Vagina (tissue), 2 donors: ENCODE results near the gene GPC5. TPM values are rescaled to one million over a fixed set of nuclear protein-coding genes. Genes with fewer than 3 reads are reported as not detected.
"Not testable (repeated sequence)": the region's sequence is repeated elsewhere in the genome, so short reads cannot be mapped to it uniquely, and the experiment has no call there.

Experiments used
- DNase-seq, 2 donors: peaks; one replicate each; pipeline ENCODE4 v3.0.0-alpha.2; 2017; ENCODE audit errors: extremely low spot score in 2 of 2
- H3K27ac ChIP-seq: fragments of 200-600 bp; sonication (generic); one replicate; pipeline ENCODE4 v1.5.1; 2019
- H3K27me3 ChIP-seq: fragments of 200-600 bp; sonication (generic); one replicate; pipeline ENCODE4 v1.5.1; 2019
- H3K36me3 ChIP-seq, 2 donors: fragments of 200-600 bp; sonication (generic); one replicate each; pipeline ENCODE4 v1.5.1; 2017 to 2019
- H3K4me1 ChIP-seq: fragments of 200-600 bp; sonication (generic); one replicate; pipeline ENCODE4 v1.5.1; 2019
- H3K4me3 ChIP-seq, 2 donors: fragments of 200-600 bp; sonication (generic); 1 replicate in 1 of 2; 2 replicates in 1 of 2; pipeline ENCODE4 v1.5.1; 2016 to 2019
- H3K9me3 ChIP-seq: fragments of 200-600 bp; sonication (generic); one replicate; pipeline ENCODE4 v1.5.1; 2019
- POLR2A ChIP-seq, 2 donors: fragments of 450-650 bp; IDR thresholded peaks; one replicate each; pipeline ENCODE4 v1.6.1; 2017; ENCODE audit warnings: antibody characterized with exemption in 2 of 2, mild to moderate bottlenecking in 2 of 2, moderate library complexity in 2 of 2
- POLR2AphosphoS5 ChIP-seq, 2 donors: sonication (generic); formaldehyde crosslinking; IDR thresholded peaks; one replicate each; pipeline ENCODE4 v1.9.0; 2017; ENCODE audit warnings: antibody characterized with exemption in 2 of 2, mild to moderate bottlenecking in 2 of 2, low read depth in 1 of 2; ENCODE audit not compliant: insufficient read depth in 1 of 2
- intact Hi-C: fragments of 100-400 bp; cut with DNase I; formaldehyde crosslinking; loops from one replicate; pipeline ENCODE4 v1.15.1; 2023
- total RNA-seq: library from RNA; depleted of rRNA; stranded (reverse); fragments of >200 nt; gene quantifications from one replicate; pipeline ENCODE4 v1.2.3, GENCODE V29; 2016
- TF ChIP-seq, protein P1 (sequence below), 3 experiments: fragments of 450-650 bp in 2 of 3; fragments of 200-600 bp in 1 of 3; sonication (generic) in 1 of 3; IDR thresholded peaks; one replicate each; pipeline ENCODE4 v1.5.1; 2017 to 2019; ENCODE audit warnings: antibody characterized with exemption in 3 of 3, mild to moderate bottlenecking in 2 of 3, moderate library complexity in 2 of 3

Gene GPC5
- total RNA-seq, 1 donor from 2014 or later = 1.7 TPM

- intact Hi-C loops = no loop called here
- H3K4me1 ChIP-seq = no peaks in the 10 kb centered on the region
- DNase-seq = no peak
These were observed 861.9 kb downstream of the GPC5 start for GRCh38 chr13:92260363-92260762.

DNA sequence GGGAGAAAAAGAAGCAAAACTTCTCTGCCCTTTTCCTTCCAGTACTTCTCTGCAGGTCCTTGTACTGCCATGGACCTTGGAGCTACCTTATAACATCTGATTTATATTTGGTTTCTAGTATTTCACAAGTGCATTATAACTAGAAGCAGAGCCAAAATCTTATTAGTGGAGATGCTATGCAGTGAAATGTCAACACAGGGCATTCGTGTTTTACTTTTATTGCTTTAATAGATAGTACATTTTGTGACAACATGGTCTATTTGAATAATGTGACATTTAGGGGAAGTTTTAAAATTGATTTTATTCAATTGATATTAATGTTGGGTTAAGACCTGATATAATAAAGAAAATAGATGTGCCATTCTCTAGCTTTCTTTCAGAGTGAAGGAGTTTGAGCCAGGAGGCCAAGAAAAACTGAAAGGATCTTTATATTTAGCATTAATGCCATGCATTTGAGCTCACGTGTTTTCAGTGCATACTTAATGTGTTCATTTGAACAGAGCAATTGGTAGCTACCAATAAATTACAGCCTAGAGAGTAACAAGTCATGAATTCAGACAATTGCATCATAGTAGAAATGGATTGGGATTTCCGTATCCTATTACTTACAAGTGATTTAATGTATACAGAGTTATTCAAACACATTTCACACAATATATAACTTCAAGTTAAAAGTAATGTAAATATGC is 863.8 kb downstream of the GPC5 start:
- intact Hi-C loops = no loop called here
- TF ChIP-seq, protein P1, sequence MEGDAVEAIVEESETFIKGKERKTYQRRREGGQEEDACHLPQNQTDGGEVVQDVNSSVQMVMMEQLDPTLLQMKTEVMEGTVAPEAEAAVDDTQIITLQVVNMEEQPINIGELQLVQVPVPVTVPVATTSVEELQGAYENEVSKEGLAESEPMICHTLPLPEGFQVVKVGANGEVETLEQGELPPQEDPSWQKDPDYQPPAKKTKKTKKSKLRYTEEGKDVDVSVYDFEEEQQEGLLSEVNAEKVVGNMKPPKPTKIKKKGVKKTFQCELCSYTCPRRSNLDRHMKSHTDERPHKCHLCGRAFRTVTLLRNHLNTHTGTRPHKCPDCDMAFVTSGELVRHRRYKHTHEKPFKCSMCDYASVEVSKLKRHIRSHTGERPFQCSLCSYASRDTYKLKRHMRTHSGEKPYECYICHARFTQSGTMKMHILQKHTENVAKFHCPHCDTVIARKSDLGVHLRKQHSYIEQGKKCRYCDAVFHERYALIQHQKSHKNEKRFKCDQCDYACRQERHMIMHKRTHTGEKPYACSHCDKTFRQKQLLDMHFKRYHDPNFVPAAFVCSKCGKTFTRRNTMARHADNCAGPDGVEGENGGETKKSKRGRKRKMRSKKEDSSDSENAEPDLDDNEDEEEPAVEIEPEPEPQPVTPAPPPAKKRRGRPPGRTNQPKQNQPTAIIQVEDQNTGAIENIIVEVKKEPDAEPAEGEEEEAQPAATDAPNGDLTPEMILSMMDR (IDR thresholded peaks at IDR 0.05) = no peak
- no peak for TF ChIP-seq POLR2A (IDR thresholded peaks at IDR 0.05)
- TF ChIP-seq POLR2AphosphoS5 (IDR thresholded peaks at IDR 0.05; ENCODE audit: insufficient read depth in 1 of 2, low read depth in 1 of 2) = no peak
- H3K27me3 ChIP-seq = no peaks in the 10 kb centered on the region
- H3K36me3 ChIP-seq = no peaks in the 10 kb centered on the region
- H3K4me1 ChIP-seq = no peaks in the 10 kb centered on the region
- H3K4me3 ChIP-seq = no peak overlapping the region
- no peak overlapping the region for H3K27ac ChIP-seq
- DNase-seq = no peak
- H3K9me3 ChIP-seq = no peaks in the 10 kb centered on the region

More at GRCh38 chr13:92260363-92260762, 861.9 kb downstream of the GPC5 start:
- TF ChIP-seq POLR2A (IDR thresholded peaks at IDR 0.05) (no peak), POLR2AphosphoS5 (IDR thresholded peaks at IDR 0.05; ENCODE audit: insufficient read depth in 1 of 2, low read depth in 1 of 2) (no peak)
- TF ChIP-seq, protein P1 (IDR thresholded peaks at IDR 0.05) = no peak
- H3K36me3 ChIP-seq = no peaks in the 10 kb centered on the region
- H3K9me3 ChIP-seq = no peaks in the 10 kb centered on the region
- H3K27me3 ChIP-seq = no peaks in the 10 kb centered on the region
- no peak overlapping the region for H3K27ac ChIP-seq
- no peak overlapping the region for H3K4me3 ChIP-seq

DNA sequence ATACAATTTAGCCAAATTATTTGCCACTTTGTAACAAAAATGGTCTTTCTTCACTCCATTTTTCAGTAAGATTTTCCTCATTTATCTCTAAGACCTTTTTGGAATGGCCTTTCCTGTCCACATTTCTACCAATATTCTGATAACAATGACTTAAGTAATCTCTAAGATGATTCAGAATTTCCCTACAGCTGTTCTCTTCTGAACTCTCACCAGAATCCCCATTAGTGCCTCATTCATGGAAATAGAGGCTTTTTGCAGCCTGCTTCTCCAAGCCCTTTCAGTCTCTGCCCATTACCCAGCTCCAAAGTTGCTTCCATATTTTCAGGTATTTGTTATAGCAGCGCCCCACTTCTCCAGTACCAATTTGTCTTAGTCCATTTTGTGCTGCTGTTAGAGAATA is 867.0 kb downstream of the GPC5 start:
- H3K9me3 ChIP-seq = no peaks in the 10 kb centered on the region
- no peaks in the 10 kb centered on the region for H3K36me3 ChIP-seq
- TF ChIP-seq POLR2A (IDR thresholded peaks at IDR 0.05) = no peak
- TF ChIP-seq, protein P1 (IDR thresholded peaks at IDR 0.05) = no peak
- no peak for TF ChIP-seq POLR2AphosphoS5 (IDR thresholded peaks at IDR 0.05; ENCODE audit: insufficient read depth in 1 of 2, low read depth in 1 of 2)
- H3K4me1 ChIP-seq = no peaks in the 10 kb centered on the region
- no peak overlapping the region for H3K4me3 ChIP-seq
- intact Hi-C loops = no loop called here
- no peak for DNase-seq
- H3K27me3 ChIP-seq = no peaks in the 10 kb centered on the region
- H3K27ac ChIP-seq = no peak overlapping the region

DNA sequence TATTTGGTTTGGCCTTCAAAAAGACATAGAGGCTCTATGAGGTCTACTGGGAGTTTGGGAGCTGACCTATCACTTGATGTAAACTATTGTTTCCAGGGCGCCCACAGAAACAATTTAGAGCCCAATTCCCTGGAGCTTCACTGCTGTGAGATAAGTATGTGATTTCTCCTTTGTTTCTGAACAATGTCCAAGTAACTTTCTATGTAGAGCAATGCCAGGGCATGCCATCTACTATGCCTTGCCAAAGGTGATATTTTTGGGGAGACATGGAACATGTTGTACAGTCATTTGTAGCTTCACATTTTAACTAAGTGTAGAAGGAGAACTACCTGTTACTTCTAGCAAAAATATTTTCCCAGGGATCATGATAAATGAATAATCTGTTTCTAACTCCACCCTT is 872.6 kb downstream of the GPC5 start:
- Histone ChIP-seq H3K36me3 (no peaks in the 10 kb centered on the region), H3K9me3 (no peaks in the 10 kb centered on the region), H3K4me3 (no peak overlapping the region), H3K27ac (no peak overlapping the region), H3K4me1 (no peaks in the 10 kb centered on the region), H3K27me3 (no peaks in the 10 kb centered on the region)
- no peak for DNase-seq
- intact Hi-C loops = no loop called here
- TF ChIP-seq, protein P1 (IDR thresholded peaks at IDR 0.05) = no peak
- TF ChIP-seq POLR2AphosphoS5 (IDR thresholded peaks at IDR 0.05; ENCODE audit: insufficient read depth in 1 of 2, low read depth in 1 of 2) (no peak), POLR2A (IDR thresholded peaks at IDR 0.05) (no peak)

DNA sequence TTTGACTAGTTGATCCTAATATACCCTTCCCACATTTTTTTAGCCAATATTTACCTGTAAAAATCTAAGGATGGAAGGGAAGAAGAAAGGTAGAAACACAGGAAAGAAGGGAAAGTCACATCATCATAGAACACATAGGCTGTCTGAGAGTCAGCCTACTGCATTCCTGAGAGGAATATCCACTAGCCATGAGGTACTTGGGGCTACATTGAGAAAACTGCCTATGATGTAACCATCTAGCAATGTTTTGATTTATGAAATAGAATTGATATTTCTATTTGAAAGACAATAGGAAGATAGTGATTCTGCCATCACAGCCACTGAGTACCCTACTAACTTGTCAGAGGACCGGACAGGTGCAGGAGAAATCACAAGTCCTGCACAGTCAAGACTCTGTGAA is 873.8 kb downstream of the GPC5 start:
- H3K36me3 ChIP-seq = no peaks in the 10 kb centered on the region
- TF ChIP-seq, protein P1 (IDR thresholded peaks at IDR 0.05) = no peak
- no peak for TF ChIP-seq POLR2A (IDR thresholded peaks at IDR 0.05)
- TF ChIP-seq POLR2AphosphoS5 (IDR thresholded peaks at IDR 0.05; ENCODE audit: insufficient read depth in 1 of 2, low read depth in 1 of 2) = no peak
- H3K4me3 ChIP-seq = no peak overlapping the region
- DNase-seq = no peak
- no peaks in the 10 kb centered on the region for H3K27me3 ChIP-seq
- no peaks in the 10 kb centered on the region for H3K9me3 ChIP-seq
- intact Hi-C loops = no loop called here
- H3K27ac ChIP-seq = no peak overlapping the region
- H3K4me1 ChIP-seq = no peaks in the 10 kb centered on the region

GRCh38 chr13:92280986-92281385 is 882.6 kb downstream of the GPC5 start:
- H3K4me3 ChIP-seq, H3K36me3 ChIP-seq, DNase-seq, H3K9me3 ChIP-seq, H3K4me1 ChIP-seq, intact Hi-C loops, H3K27ac ChIP-seq, H3K27me3 ChIP-seq: not testable (repeated sequence)

GRCh38 chr13:92290718-92291307 is 892.4 kb downstream of the GPC5 start:
- H3K4me3 ChIP-seq, H3K36me3 ChIP-seq, H3K27ac ChIP-seq, H3K9me3 ChIP-seq, H3K4me1 ChIP-seq, intact Hi-C loops, DNase-seq, H3K27me3 ChIP-seq: not testable (repeated sequence)
